Osteoblast (primary cell): ENCODE data around the gene ATP9A. TPM values are rescaled to one million over a fixed set of nuclear protein-coding genes. Genes with fewer than 3 reads are reported as not detected.

ENCODE experiments used
- DNase-seq: peaks from one replicate; pipeline ENCODE4 v3.0.0; 2011; ENCODE audit warnings: low spot score, mixed read lengths; ENCODE audit not compliant: insufficient read length; ENCODE audit errors: missing footprints
- H2AFZ ChIP-seq: 2 replicates; pipeline ENCODE4 v1.6.0; 2011; ENCODE audit warnings: mild to moderate bottlenecking, low read length
- H3K27ac ChIP-seq: 2 replicates; pipeline ENCODE4 v1.5.1; 2011; ENCODE audit warnings: mild to moderate bottlenecking, low read depth, low read length, moderate library complexity
- H3K27me3 ChIP-seq: 2 replicates; pipeline ENCODE4 v1.6.0; 2012; ENCODE audit warnings: mild to moderate bottlenecking, control low read depth, inconsistent platforms, low read length, moderate library complexity; ENCODE audit not compliant: insufficient read depth
- H3K36me3 ChIP-seq: 2 replicates; pipeline ENCODE4 v1.5.1; 2011; ENCODE audit warnings: mild to moderate bottlenecking, low read length, control low read depth, moderate library complexity; ENCODE audit not compliant: insufficient read depth
- H3K4me1 ChIP-seq: 2 replicates; pipeline ENCODE4 v1.5.1; 2011; ENCODE audit warnings: mild to moderate bottlenecking, low read length, control low read depth, moderate library complexity; ENCODE audit not compliant: insufficient read depth
- H3K4me2 ChIP-seq: 2 replicates; pipeline ENCODE4 v1.6.0; 2011; ENCODE audit warnings: mild to moderate bottlenecking, low read length; ENCODE audit not compliant: insufficient read depth
- H3K4me3 ChIP-seq: fragments of 200-600 bp; sonication (generic); 3 replicates; pipeline ENCODE4 v1.5.1; 2012; ENCODE audit warnings: mild to moderate bottlenecking, low read length, inconsistent platforms; ENCODE audit not compliant: insufficient read depth
- H3K79me2 ChIP-seq: 2 replicates; pipeline ENCODE4 v1.6.0; 2012; ENCODE audit warnings: mild to moderate bottlenecking, low read length, control low read depth, inconsistent platforms; ENCODE audit not compliant: insufficient read depth
- H3K9me3 ChIP-seq: 2 replicates; pipeline ENCODE4 v1.5.1; 2011; ENCODE audit warnings: low read depth, low read length, control low read depth
- H4K20me1 ChIP-seq: 2 replicates; pipeline ENCODE4 v1.6.0; 2012; ENCODE audit warnings: mild to moderate bottlenecking, low read length, control low read depth; ENCODE audit not compliant: insufficient read depth
- total RNA-seq: library from RNA; depleted of rRNA; stranded (reverse); fragments of >200 nt; gene quantifications from 2 replicates; pipeline ENCODE4 v1.2.3, GENCODE V29; 2012
- TF ChIP-seq, protein P1 (sequence below): IDR thresholded peaks from 2 replicates; pipeline ENCODE4 v1.5.1; 2011; ENCODE audit warnings: mild to moderate bottlenecking, low read depth, low read length, moderate library complexity; ENCODE audit errors: extremely low read depth

ATP9A gene
- total RNA-seq, 1 donor: 48.9 TPM

GRCh38 chr20:51611625-51611890 lies 156.6 kb downstream of the ATP9A start:
- Histone ChIP-seq H3K9me3 (no peaks in the 10 kb centered on the region), H2AFZ (no peak overlapping the region), H3K4me1 (no peaks in the 10 kb centered on the region)

DNA sequence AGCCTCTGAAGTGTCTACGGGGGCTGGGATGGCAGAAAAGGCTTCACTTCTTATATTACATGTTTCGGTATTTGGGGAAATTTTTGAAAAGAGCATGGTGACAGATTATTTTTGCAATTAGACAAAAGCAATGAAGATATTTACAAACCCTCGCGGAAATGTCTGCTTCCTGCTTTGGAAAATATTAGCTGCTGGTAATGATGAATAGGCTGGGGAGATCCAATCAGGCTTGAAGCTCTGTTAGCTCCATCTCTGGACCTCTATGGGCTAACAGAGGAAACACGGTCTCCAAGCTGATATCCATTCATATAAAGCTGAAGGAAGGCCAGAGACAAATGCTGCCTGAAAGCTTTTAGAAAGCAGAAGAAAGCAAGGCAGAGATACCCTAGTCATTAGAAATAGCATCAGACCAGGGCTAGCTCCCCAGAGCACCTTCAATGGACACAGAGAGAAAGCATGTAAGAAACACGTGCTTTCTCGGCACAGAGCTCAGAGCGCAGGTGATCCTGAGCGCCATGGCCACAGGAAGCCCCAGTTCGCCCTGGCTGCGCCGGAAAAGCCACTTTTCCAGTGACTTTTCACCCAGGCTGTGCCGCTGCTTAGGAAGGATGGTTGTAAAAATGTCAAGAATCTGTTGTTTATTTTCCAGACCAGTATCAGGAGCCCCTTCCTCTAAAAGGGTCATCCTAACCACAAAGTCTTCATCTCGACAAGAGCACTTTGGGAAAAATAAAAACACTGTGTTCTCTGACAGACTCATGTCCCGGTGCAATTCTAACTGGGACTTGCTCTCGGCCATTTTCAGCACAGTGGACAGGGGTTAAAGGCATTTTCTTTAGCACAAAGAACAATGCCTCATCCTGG lies 157.2 kb downstream of the ATP9A start:
- no peaks in the 10 kb centered on the region for H3K4me1 ChIP-seq
- H3K4me3 ChIP-seq: no peak overlapping the region
- H3K27me3 ChIP-seq: no peaks in the 10 kb centered on the region
- H3K27ac ChIP-seq: no peak overlapping the region
- TF ChIP-seq, protein P1, sequence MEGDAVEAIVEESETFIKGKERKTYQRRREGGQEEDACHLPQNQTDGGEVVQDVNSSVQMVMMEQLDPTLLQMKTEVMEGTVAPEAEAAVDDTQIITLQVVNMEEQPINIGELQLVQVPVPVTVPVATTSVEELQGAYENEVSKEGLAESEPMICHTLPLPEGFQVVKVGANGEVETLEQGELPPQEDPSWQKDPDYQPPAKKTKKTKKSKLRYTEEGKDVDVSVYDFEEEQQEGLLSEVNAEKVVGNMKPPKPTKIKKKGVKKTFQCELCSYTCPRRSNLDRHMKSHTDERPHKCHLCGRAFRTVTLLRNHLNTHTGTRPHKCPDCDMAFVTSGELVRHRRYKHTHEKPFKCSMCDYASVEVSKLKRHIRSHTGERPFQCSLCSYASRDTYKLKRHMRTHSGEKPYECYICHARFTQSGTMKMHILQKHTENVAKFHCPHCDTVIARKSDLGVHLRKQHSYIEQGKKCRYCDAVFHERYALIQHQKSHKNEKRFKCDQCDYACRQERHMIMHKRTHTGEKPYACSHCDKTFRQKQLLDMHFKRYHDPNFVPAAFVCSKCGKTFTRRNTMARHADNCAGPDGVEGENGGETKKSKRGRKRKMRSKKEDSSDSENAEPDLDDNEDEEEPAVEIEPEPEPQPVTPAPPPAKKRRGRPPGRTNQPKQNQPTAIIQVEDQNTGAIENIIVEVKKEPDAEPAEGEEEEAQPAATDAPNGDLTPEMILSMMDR: no peak
- DNase-seq: peak; percentile 60
- no peak overlapping the region for H3K4me2 ChIP-seq
- peaks cover 7% of the 10 kb centered on the region for H4K20me1 ChIP-seq
- peaks cover 5% of the 10 kb centered on the region for H3K36me3 ChIP-seq
- H2AFZ ChIP-seq: no peak overlapping the region
- H3K9me3 ChIP-seq: no peaks in the 10 kb centered on the region
- H3K79me2 ChIP-seq: no peaks in the 10 kb centered on the region

More at GRCh38 chr20:51611625-51611890, 156.6 kb downstream of the ATP9A start:
- H3K27ac ChIP-seq: no peak overlapping the region
- TF ChIP-seq, protein P1: no peak
- no peak overlapping the region for H3K4me2 ChIP-seq
- peaks cover 5% of the 10 kb centered on the region for H3K36me3 ChIP-seq
- H3K79me2 ChIP-seq: no peaks in the 10 kb centered on the region
- no peaks in the 10 kb centered on the region for H3K27me3 ChIP-seq
- DNase-seq: no peak
- H4K20me1 ChIP-seq: peaks cover 7% of the 10 kb centered on the region
- H3K4me3 ChIP-seq: no peak overlapping the region

- Histone ChIP-seq H3K9me3 (no peaks in the 10 kb centered on the region), H3K4me1 (no peaks in the 10 kb centered on the region), H3K36me3 (peaks cover 5% of the 10 kb centered on the region), H3K4me2 (no peak overlapping the region), H3K79me2 (no peaks in the 10 kb centered on the region), H4K20me1 (peaks cover 7% of the 10 kb centered on the region), H3K27me3 (no peaks in the 10 kb centered on the region), H3K4me3 (no peak overlapping the region), H2AFZ (no peak overlapping the region), H3K27ac (no peak overlapping the region)
- TF ChIP-seq, protein P1: no peak
- DNase-seq: peak; percentile 30
These were observed 158.1 kb downstream of the ATP9A start for GRCh38 chr20:51610111-51610510.

DNA sequence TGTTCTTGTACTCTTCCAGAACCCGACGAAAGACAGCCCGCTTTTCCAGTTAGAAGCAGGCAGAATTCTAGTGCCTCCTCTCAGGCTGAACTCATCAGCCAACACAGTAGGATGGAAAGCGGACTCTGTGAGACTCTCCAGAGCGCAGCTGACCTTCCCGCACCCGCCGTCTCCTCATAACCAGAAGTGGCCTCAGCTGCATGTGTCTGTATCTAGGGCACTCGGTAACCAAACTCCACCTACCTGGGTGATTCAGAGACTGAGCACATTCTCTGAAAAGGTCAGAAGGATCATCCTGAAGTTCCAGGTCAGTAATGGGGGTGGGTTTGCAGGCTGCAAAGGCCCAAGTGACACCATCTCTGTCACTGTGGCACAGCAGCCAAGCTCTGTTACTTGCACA lies 158.9 kb downstream of the ATP9A start:
- peak; percentile 39 for DNase-seq
- H2AFZ ChIP-seq: no peak overlapping the region
- H3K36me3 ChIP-seq: peaks cover 5% of the 10 kb centered on the region
- no peaks in the 10 kb centered on the region for H3K79me2 ChIP-seq
- no peak overlapping the region for H3K4me2 ChIP-seq
- H3K27me3 ChIP-seq: no peaks in the 10 kb centered on the region
- TF ChIP-seq, protein P1: no peak
- H3K27ac ChIP-seq: no peak overlapping the region
- H3K9me3 ChIP-seq: no peaks in the 10 kb centered on the region
- H3K4me1 ChIP-seq: no peaks in the 10 kb centered on the region
- H3K4me3 ChIP-seq: no peak overlapping the region
- H4K20me1 ChIP-seq: peaks cover 7% of the 10 kb centered on the region
